ENCODE results near the gene HNF1B.

Gene HNF1B

GRCh38 chr17:37737081-37737480 is 7.8 kb downstream of the HNF1B start:
- no peak overlapping the region for H3K4me3 ChIP-seq (ENCODE audit: low read depth, low read length)

GRCh38 chr17:37736428-37736827 is 8.4 kb downstream of the HNF1B start:
- no peak overlapping the region for H3K4me3 ChIP-seq (ENCODE audit: low read depth, low read length)

GRCh38 chr17:37735165-37735564 is 9.7 kb downstream of the HNF1B start:
- no peak overlapping the region for H3K4me3 ChIP-seq (ENCODE audit: low read depth, low read length)

GRCh38 chr17:37732316-37732715 is 12.5 kb downstream of the HNF1B start:
- H3K4me3 ChIP-seq (ENCODE audit: low read depth, low read length): no peak overlapping the region

- no peak overlapping the region for H3K4me3 ChIP-seq (ENCODE audit: low read depth, low read length)
Measured at GRCh38 chr17:37731056-37731455, 13.8 kb downstream of the HNF1B start.

- no peak overlapping the region for H3K4me3 ChIP-seq (ENCODE audit: low read depth, low read length)
Measured at GRCh38 chr17:37729905-37730304, 15.0 kb downstream of the HNF1B start.

GRCh38 chr17:37726891-37727675 is 17.8 kb downstream of the HNF1B start:
- no peak overlapping the region for H3K4me3 ChIP-seq (ENCODE audit: low read depth, low read length)

- H3K4me3 ChIP-seq (ENCODE audit: low read depth, low read length): no peak overlapping the region
Measured at GRCh38 chr17:37726248-37726647, 18.6 kb downstream of the HNF1B start.

GRCh38 chr17:37725601-37726146 is 19.2 kb downstream of the HNF1B start:
- H3K4me3 ChIP-seq (ENCODE audit: low read depth, low read length): no peak overlapping the region

GRCh38 chr17:37725021-37725595 is 19.8 kb downstream of the HNF1B start:
- no peak overlapping the region for H3K4me3 ChIP-seq (ENCODE audit: low read depth, low read length)

GRCh38 chr17:37720989-37721388 is 23.9 kb downstream of the HNF1B start:
- H3K4me3 ChIP-seq (ENCODE audit: low read depth, low read length): no peak overlapping the region

- no peak overlapping the region for H3K4me3 ChIP-seq (ENCODE audit: low read depth, low read length)
Measured at GRCh38 chr17:37719866-37720265, 25.0 kb downstream of the HNF1B start.

GRCh38 chr17:37718324-37719048 is 26.4 kb downstream of the HNF1B start:
- no peak overlapping the region for H3K4me3 ChIP-seq (ENCODE audit: low read depth, low read length)

GRCh38 chr17:37717627-37718323 is 27.1 kb downstream of the HNF1B start:
- no peak overlapping the region for H3K4me3 ChIP-seq (ENCODE audit: low read depth, low read length)

GRCh38 chr17:37714897-37715296 is 30.0 kb downstream of the HNF1B start:
- H3K4me3 ChIP-seq (ENCODE audit: low read depth, low read length): no peak overlapping the region

GRCh38 chr17:37713624-37714023 is 31.2 kb downstream of the HNF1B start:
- H3K4me3 ChIP-seq (ENCODE audit: low read depth, low read length): no peak overlapping the region

GRCh38 chr17:37713028-37713431 is 31.8 kb downstream of the HNF1B start:
- no peak overlapping the region for H3K4me3 ChIP-seq (ENCODE audit: low read depth, low read length)

GRCh38 chr17:37711113-37711512 is 33.7 kb downstream of the HNF1B start:
- H3K4me3 ChIP-seq (ENCODE audit: low read depth, low read length): no peak overlapping the region

GRCh38 chr17:37710344-37710886 is 34.4 kb downstream of the HNF1B start:
- no peak overlapping the region for H3K4me3 ChIP-seq (ENCODE audit: low read depth, low read length)

GRCh38 chr17:37708616-37709212 is 36.1 kb downstream of the HNF1B start:
- H3K4me3 ChIP-seq (ENCODE audit: low read depth, low read length): no peak overlapping the region
